RWPE1 (cell line): Measurements from ENCODE around the gene COPG2.

Source experiments
- CTCF ChIA-PET: fragments of 350-600 bp; sonication (Branson Sonifier 250); formaldehyde crosslinking; extraction: SDS; loops from one replicate; lab custom pipeline; 2021; lab: Yijun Ruan, JAX
- POLR2A ChIA-PET: fragments of 400-600 bp; formaldehyde crosslinking; extraction: SDS; loops from one replicate; lab custom pipeline; 2020; ENCODE audit warnings: antibody characterized with exemption; ENCODE audit not compliant: low non-redundant PET; lab: Yijun Ruan, JAX
- DNase-seq: peaks from one replicate; pipeline ENCODE4 v3.0.0; 2012; ENCODE audit warnings: low spot score
- H3K27ac ChIP-seq: fragments of 450-650 bp; 2 replicates; pipeline ENCODE4 v1.5.1; 2017
- CTCF ChIP-seq: fragments of 450-650 bp; conservative IDR thresholded peaks from 2 replicates; pipeline ENCODE4 v1.5.1; 2017; ENCODE audit warnings: low read depth, mild to moderate bottlenecking

The COPG2 gene

GRCh38 chr7:130492523-130493274 lies 175.8 kb downstream of the COPG2 start:
- TF ChIP-seq CTCF = no peak
- no peak for DNase-seq
- POLR2A ChIA-PET = no interaction called here
- H3K27ac ChIP-seq = no peak overlapping the region
- CTCF ChIA-PET = no interaction called here

GRCh38 chr7:130491841-130492522 lies 176.6 kb downstream of the COPG2 start, which contains the start of gene MEST:
MEST (plus strand) TSS chr7:130492085; CDS start chr7:130492314, 229 bp downstream.
- no peak for TF ChIP-seq CTCF
- ChIA-PET CTCF (no interaction called here), POLR2A (no interaction called here)
- H3K27ac ChIP-seq = no peak within 1 kb of the TSS
- DNase-seq = no peak

GRCh38 chr7:130490888-130491804 lies 177.4 kb downstream of the COPG2 start:
- peak; percentile 65 for TF ChIP-seq CTCF
- CTCF ChIA-PET = no interaction called here
- H3K27ac ChIP-seq = no peak overlapping the region
- no peak for DNase-seq
- POLR2A ChIA-PET = no interaction called here

GRCh38 chr7:130490311-130490791 lies 178.2 kb downstream of the COPG2 start:
- CTCF ChIA-PET = no interaction called here
- no peak for DNase-seq
- POLR2A ChIA-PET = no interaction called here
- H3K27ac ChIP-seq = no peak overlapping the region
- TF ChIP-seq CTCF = no peak

- H3K27ac ChIP-seq = no peak overlapping the region
- ChIA-PET POLR2A (no interaction called here), CTCF (no interaction called here)
- TF ChIP-seq CTCF = no peak
- DNase-seq = no peak
These were observed 179.2 kb downstream of the COPG2 start for GRCh38 chr7:130489140-130489983.
